ENCODE data around the gene PTPRD. TPM values are rescaled to one million over a fixed set of nuclear protein-coding genes. Genes with fewer than 3 reads are reported as not detected.

PTPRD gene
- total RNA-seq, 1 donor from 2014 or later, result 136 TPM

DNA sequence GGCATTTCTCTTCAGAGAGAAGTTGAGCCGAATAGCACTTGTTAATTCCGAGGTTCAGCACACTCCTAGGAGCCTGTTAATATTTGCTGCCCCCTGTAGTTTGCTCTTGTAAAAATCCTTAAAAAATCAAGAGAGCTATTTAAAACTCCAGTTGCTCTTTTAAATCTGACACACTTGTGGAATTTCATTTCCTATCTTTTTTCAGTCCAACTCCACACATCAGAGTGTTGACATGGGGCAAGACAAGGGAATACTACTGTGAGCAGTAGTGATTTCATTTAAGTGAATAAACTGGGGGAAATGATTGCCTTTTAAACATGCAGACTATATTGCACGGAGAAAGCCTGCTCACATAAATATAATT, 1717.0 kb downstream of the PTPRD start:
- Mint-ChIP-seq H3K9me3 (no peaks in the 10 kb centered on the region), H3K36me3 (no peaks in the 10 kb centered on the region), H3K4me3 (no peak overlapping the region), H3K4me1 (peaks cover 25% of the 10 kb centered on the region), H3K27ac (peak overlapping the region; percentile 86), H3K27me3 (ENCODE audit: insufficient read depth, low read depth) (no peaks in the 10 kb centered on the region)
- TF ChIP-seq, protein P1, sequence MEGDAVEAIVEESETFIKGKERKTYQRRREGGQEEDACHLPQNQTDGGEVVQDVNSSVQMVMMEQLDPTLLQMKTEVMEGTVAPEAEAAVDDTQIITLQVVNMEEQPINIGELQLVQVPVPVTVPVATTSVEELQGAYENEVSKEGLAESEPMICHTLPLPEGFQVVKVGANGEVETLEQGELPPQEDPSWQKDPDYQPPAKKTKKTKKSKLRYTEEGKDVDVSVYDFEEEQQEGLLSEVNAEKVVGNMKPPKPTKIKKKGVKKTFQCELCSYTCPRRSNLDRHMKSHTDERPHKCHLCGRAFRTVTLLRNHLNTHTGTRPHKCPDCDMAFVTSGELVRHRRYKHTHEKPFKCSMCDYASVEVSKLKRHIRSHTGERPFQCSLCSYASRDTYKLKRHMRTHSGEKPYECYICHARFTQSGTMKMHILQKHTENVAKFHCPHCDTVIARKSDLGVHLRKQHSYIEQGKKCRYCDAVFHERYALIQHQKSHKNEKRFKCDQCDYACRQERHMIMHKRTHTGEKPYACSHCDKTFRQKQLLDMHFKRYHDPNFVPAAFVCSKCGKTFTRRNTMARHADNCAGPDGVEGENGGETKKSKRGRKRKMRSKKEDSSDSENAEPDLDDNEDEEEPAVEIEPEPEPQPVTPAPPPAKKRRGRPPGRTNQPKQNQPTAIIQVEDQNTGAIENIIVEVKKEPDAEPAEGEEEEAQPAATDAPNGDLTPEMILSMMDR (IDR thresholded peaks at IDR 0.05), result peak; percentile 74
- no peak for TF ChIP-seq EZH2 (IDR thresholded peaks at IDR 0.05)
- Histone ChIP-seq H3K9ac (no peak overlapping the region), H3K36me3 (no peaks in the 10 kb centered on the region), H3K4me1 (peaks cover 15% of the 10 kb centered on the region), H3F3A (ENCODE audit: low read depth) (no peaks in the 10 kb centered on the region), H3K79me2 (ENCODE audit: low read depth) (no peaks in the 10 kb centered on the region), H3K27ac (no peak overlapping the region), H3K27me3 (no peaks in the 10 kb centered on the region), H3K9me3 (ENCODE audit: low read depth) (no peaks in the 10 kb centered on the region), H2AFZ (replicated peaks) (peak overlapping the region; percentile 66), H3K4me3 (no peak overlapping the region), H4K20me1 (ENCODE audit: low read depth) (no peaks in the 10 kb centered on the region), H3K4me2 (peak overlapping the region; percentile 21)
- peak; percentile 72 for DNase-seq (ENCODE audit: low spot score)

DNA sequence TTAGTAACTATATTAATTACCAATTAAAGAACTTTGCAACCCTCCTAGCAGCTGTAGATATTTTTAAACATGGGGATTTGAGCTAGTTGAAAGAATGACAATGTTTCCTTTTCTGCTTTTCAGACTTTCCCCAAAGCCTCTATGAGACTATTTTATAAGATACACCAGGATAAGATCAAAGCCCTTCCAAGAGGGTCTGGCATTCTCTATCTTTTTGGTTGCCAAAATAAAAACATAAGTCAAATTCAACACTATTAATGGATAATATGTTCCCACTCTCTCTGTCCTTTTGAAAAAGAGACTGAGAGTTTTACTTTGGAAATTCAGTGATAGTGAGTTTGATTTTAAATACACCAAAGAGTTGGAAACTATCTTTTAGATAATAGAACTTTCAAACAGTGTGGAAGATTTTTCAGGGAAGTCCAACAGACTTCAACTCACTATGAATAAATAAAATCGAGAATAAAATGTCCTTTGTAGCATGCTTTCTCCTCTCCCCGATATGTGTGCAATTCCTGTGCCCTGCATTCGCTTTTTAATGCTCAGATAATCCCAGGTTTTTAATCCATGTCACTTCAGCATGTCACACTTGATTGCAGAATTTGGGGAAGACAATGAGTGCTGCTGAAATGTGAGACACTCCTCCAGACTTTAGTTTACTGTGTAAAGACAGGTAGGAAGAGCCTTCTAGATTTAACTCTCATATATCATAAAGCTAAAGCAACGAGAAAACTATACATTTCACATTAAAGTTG, 1717.5 kb downstream of the PTPRD start:
- Histone ChIP-seq H3K27ac (no peak overlapping the region), H3K4me2 (peak overlapping the region; percentile 21), H4K20me1 (ENCODE audit: low read depth) (no peaks in the 10 kb centered on the region), H3F3A (ENCODE audit: low read depth) (no peaks in the 10 kb centered on the region), H3K9me3 (ENCODE audit: low read depth) (no peaks in the 10 kb centered on the region), H3K4me1 (peaks cover 15% of the 10 kb centered on the region), H3K9ac (no peak overlapping the region), H3K36me3 (no peaks in the 10 kb centered on the region), H2AFZ (replicated peaks) (peak overlapping the region; percentile 66), H3K4me3 (no peak overlapping the region), H3K79me2 (ENCODE audit: low read depth) (no peaks in the 10 kb centered on the region), H3K27me3 (no peaks in the 10 kb centered on the region)
- H3K4me1 Mint-ChIP-seq, result peaks cover 25% of the 10 kb centered on the region
- no peak for DNase-seq (ENCODE audit: low spot score)
- H3K9me3 Mint-ChIP-seq, result no peaks in the 10 kb centered on the region
- H3K4me3 Mint-ChIP-seq, result peak overlapping the region; percentile 42
- no peaks in the 10 kb centered on the region for H3K36me3 Mint-ChIP-seq
- H3K27ac Mint-ChIP-seq, result no peak overlapping the region
- no peaks in the 10 kb centered on the region for H3K27me3 Mint-ChIP-seq (ENCODE audit: insufficient read depth, low read depth)
- no peak for TF ChIP-seq EZH2 (IDR thresholded peaks at IDR 0.05)
- TF ChIP-seq, protein P1 (IDR thresholded peaks at IDR 0.05), result no peak
- TF ChIP-seq EZH2phosphoT487 (IDR thresholded peaks at IDR 0.05), result no peak

DNA sequence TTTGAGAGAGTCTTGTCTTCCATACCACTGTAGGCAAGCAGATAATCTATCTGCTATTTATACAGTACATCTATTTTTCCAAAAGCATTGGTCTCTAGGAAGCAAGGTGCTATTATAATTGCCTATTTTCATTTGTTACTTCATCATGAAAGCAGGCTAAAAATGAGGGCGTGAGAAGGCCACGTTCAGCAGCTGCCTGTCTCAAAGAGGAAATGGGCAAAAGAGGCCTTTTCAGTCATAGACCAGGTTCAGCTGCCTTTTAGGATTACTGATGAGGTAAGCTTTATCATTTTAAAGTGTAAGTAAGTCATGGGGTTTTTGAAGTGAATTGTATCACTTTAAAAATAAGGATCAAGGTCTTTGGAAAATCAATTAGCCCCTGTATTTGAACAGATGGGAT, 1722.1 kb downstream of the PTPRD start:
- no peaks in the 10 kb centered on the region for H3K9me3 Mint-ChIP-seq
- Histone ChIP-seq H4K20me1 (ENCODE audit: low read depth) (no peaks in the 10 kb centered on the region), H2AFZ (replicated peaks) (no peak overlapping the region), H3K27me3 (no peaks in the 10 kb centered on the region), H3K27ac (no peak overlapping the region), H3K4me2 (no peak overlapping the region), H3K9me3 (ENCODE audit: low read depth) (no peaks in the 10 kb centered on the region), H3K79me2 (ENCODE audit: low read depth) (no peaks in the 10 kb centered on the region), H3K36me3 (no peaks in the 10 kb centered on the region), H3K4me1 (peaks cover 15% of the 10 kb centered on the region), H3K4me3 (no peak overlapping the region), H3F3A (ENCODE audit: low read depth) (no peaks in the 10 kb centered on the region), H3K9ac (no peak overlapping the region)
- H3K27ac Mint-ChIP-seq, result no peak overlapping the region
- H3K4me1 Mint-ChIP-seq, result peaks cover 22% of the 10 kb centered on the region
- no peaks in the 10 kb centered on the region for H3K27me3 Mint-ChIP-seq (ENCODE audit: insufficient read depth, low read depth)
- TF ChIP-seq, protein P1 (IDR thresholded peaks at IDR 0.05), result no peak
- TF ChIP-seq EZH2 (IDR thresholded peaks at IDR 0.05) (no peak), EZH2phosphoT487 (IDR thresholded peaks at IDR 0.05) (no peak)
- no peaks in the 10 kb centered on the region for H3K36me3 Mint-ChIP-seq
- no peak for DNase-seq (ENCODE audit: low spot score)
- H3K4me3 Mint-ChIP-seq, result no peak overlapping the region

All from neural progenitor cell (in vitro differentiated cells).